Upper lobe of left lung (tissue), 6 donors: ENCODE measurements around the gene ADH4. TPM values are rescaled to one million over a fixed set of nuclear protein-coding genes. Genes with fewer than 3 reads are reported as not detected.
A peak's percentile ranks its signal among the peaks of the same experiment; 100 is the strongest.

Experiments used
- ATAC-seq, 2 donors: fragments of 200-7000 bp; cut with Tn5 transposase; one replicate each; pipeline ENCODE4 v1.9.1; 2022; ENCODE audit warnings: mild to moderate bottlenecking in 2 of 2, moderate library complexity in 2 of 2; ENCODE audit not compliant: low FRiP score in 2 of 2
- DNase-seq, 2 donors: peaks; one replicate each; pipeline ENCODE4 v3.0.0-alpha.2; 2019 to 2020
- H3K27ac ChIP-seq, 4 donors: fragments of 200-600 bp; sonication (generic); one replicate each; pipeline ENCODE4 v1.5.1; 2016 to 2019
- H3K27me3 ChIP-seq, 4 donors: fragments of 200-600 bp; sonication (generic); one replicate each; pipeline ENCODE4 v1.5.1; 2017 to 2019
- H3K36me3 ChIP-seq, 4 donors: fragments of 200-600 bp; sonication (generic); one replicate each; pipeline ENCODE4 v1.5.1; 2016 to 2019
- H3K4me1 ChIP-seq, 4 donors: fragments of 200-600 bp; sonication (generic); one replicate each; pipeline ENCODE4 v1.5.1; 2018 to 2019
- H3K4me3 ChIP-seq, 4 donors: fragments of 200-600 bp; sonication (generic); one replicate each; pipeline ENCODE4 v1.5.1; 2017 to 2019; ENCODE audit warnings: mild to moderate bottlenecking in 2 of 4, moderate library complexity in 1 of 4
- H3K9me3 ChIP-seq, 4 donors: fragments of 200-600 bp; sonication (generic); one replicate each; pipeline ENCODE4 v1.5.1; 2018 to 2019
- EP300 ChIP-seq, 4 donors: sonication (generic); formaldehyde crosslinking; IDR thresholded peaks; one replicate each; pipeline ENCODE4 v1.5.1; 2017; ENCODE audit warnings: antibody characterized with exemption in 4 of 4, control low read depth in 2 of 4
- POLR2A ChIP-seq, 4 donors: fragments of 450-650 bp; IDR thresholded peaks; one replicate each; pipeline ENCODE4 v1.5.1; 2016 to 2017; ENCODE audit warnings: antibody characterized with exemption in 4 of 4, mild to moderate bottlenecking in 2 of 4
- POLR2AphosphoS5 ChIP-seq, 2 donors: sonication (generic); formaldehyde crosslinking; IDR thresholded peaks; one replicate each; pipeline ENCODE4 v1.5.1; 2017; ENCODE audit warnings: antibody characterized with exemption in 2 of 2
- WGBS, 2 donors: methylation state at CpG; one replicate each; pipeline ENCODE4 v1.1.5; 2017 to 2018; 5-methylcytosine and 5-hydroxymethylcytosine counted together
- total RNA-seq, 6 donors: library from RNA; depleted of rRNA in 4 of 6; stranded (reverse); fragments of >200 nt in 4 of 6; gene quantifications; one replicate each; pipeline versions ENCODE4 v1.1.0 to v1.2.1, GENCODE V29; 2016 to 2021
- TF ChIP-seq, protein P1 (sequence below), 6 experiments: fragments of 450-650 bp in 4 of 6; fragments of 200-600 bp in 2 of 6; sonication (generic) in 2 of 6; IDR thresholded peaks; one replicate each; pipeline ENCODE4 v1.5.1; 2016 to 2019; ENCODE audit warnings: antibody characterized with exemption in 6 of 6
- donor health status: DM: no; HTN: no; CAD: no; lungs with moderate emphysema.
- donor health status: DM: no; HTN: yes; CAD: no; lungs with severe emphysema.

Gene ADH4
- total RNA-seq, 6 donors from 2014 or later: 0.22 to 0.67 (median 0.31) TPM; not detected in 3

DNA sequence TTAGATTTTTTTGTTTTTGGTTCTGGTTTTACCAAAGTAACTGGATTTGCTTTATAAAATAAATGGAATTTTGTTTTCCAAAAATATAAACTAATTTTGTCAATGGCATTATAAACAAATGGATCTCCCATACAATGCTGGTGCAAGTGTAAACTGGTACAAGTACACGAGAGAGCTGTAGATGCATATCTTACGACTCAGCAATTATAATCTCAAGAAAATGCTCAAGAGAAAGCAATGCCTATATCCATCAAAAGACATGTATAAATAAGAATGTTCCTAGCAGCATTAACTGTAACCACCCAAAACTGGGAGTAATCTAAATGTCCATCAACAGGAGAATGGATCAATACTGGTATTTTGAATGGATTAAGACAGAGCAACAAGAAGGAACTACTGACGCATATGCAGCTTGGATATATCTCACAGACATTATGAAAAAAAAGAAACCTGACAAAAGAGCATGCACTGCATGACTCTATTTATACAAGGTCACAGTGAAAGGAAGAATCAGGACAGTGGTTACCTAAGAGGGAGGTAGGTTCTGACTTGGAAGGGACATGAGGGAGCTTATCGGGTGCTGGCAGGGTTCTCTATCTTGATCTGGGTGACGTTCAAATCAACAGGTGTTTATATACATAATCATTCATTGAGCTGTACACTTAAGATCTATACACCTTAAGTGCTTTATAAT lies 65.0 kb downstream of the ADH4 start:
- Histone ChIP-seq H3K4me1 (peaks cover 0 to 6% (median 5%) of the 10 kb centered on the region in 4 donors), H3K36me3 (peaks cover 29 to 96% (median 75%) of the 10 kb centered on the region in 4 donors), H3K4me3 (no peak overlapping the region), H3K9me3 (no peaks in the 10 kb centered on the region), H3K27ac (no peak overlapping the region), H3K27me3 (no peaks in the 10 kb centered on the region)
- DNase-seq (no peak), ATAC-seq (no peak)
- 73 to 88% methylated on average over 5 of the region's 5 CpGs for WGBS, 2 donors
- TF ChIP-seq POLR2AphosphoS5 (IDR thresholded peaks at IDR 0.05) (no peak), EP300 (IDR thresholded peaks at IDR 0.05) (no peak), POLR2A (IDR thresholded peaks at IDR 0.05) (no peak)
- TF ChIP-seq, protein P1, sequence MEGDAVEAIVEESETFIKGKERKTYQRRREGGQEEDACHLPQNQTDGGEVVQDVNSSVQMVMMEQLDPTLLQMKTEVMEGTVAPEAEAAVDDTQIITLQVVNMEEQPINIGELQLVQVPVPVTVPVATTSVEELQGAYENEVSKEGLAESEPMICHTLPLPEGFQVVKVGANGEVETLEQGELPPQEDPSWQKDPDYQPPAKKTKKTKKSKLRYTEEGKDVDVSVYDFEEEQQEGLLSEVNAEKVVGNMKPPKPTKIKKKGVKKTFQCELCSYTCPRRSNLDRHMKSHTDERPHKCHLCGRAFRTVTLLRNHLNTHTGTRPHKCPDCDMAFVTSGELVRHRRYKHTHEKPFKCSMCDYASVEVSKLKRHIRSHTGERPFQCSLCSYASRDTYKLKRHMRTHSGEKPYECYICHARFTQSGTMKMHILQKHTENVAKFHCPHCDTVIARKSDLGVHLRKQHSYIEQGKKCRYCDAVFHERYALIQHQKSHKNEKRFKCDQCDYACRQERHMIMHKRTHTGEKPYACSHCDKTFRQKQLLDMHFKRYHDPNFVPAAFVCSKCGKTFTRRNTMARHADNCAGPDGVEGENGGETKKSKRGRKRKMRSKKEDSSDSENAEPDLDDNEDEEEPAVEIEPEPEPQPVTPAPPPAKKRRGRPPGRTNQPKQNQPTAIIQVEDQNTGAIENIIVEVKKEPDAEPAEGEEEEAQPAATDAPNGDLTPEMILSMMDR (IDR thresholded peaks at IDR 0.05): no peak

- Histone ChIP-seq H3K4me3 (no peak overlapping the region), H3K4me1 (peaks cover 0 to 6% (median 5%) of the 10 kb centered on the region in 4 donors), H3K27ac (no peak overlapping the region), H3K9me3 (no peaks in the 10 kb centered on the region), H3K36me3 (peaks cover 37 to 96% (median 77%) of the 10 kb centered on the region in 4 donors), H3K27me3 (no peaks in the 10 kb centered on the region)
- WGBS, 2 donors: 93 to 95% methylated on average over 5 of the region's 5 CpGs
- ATAC-seq (no peak), DNase-seq (no peak)
- TF ChIP-seq POLR2AphosphoS5 (IDR thresholded peaks at IDR 0.05): no peak
Observed at GRCh38 chr4:99078336-99078735, 65.8 kb downstream of the ADH4 start.

GRCh38 chr4:99077177-99077576 lies 66.9 kb downstream of the ADH4 start:
- no peak for DNase-seq

DNA sequence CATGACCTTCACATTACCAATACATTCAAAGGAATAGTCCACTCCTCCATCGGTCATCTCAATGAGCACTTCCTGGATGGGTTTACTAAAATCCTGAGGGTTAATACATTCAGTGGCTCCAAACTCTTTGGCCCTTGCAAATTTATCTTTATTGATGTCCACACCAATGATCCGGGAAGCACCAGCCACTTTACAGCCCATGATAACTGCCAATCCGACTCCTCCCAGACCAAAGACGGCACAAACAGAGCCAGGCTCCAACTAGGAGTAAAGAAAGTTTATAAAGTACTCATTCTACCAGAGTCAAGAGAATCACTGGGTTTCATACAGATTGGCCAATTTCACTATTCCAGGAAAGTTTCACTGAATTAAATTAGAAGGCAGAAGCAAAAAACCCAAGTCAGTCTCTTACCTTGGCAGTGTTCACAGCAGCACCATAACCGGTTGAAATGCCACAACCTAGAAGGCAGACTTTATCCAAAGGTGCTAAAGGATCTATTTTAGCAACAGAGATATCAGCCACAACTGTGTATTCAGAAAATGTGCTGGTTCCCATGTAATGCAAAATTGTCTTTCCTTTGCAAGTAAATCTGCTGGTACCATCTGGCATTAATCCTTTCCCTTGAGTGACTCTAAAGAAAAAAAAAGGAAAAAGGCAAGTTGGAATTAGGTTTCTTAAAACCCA lies 67.7 kb downstream of the ADH4 start:
- H3K27me3 ChIP-seq: no peaks in the 10 kb centered on the region
- H3K27ac ChIP-seq: no peak overlapping the region
- ATAC-seq (no peak), DNase-seq (no peak)
- H3K36me3 ChIP-seq: peaks cover 26 to 98% (median 81%) of the 10 kb centered on the region in 4 donors
- TF ChIP-seq POLR2AphosphoS5 (IDR thresholded peaks at IDR 0.05) (no peak), EP300 (IDR thresholded peaks at IDR 0.05) (no peak), POLR2A (IDR thresholded peaks at IDR 0.05) (no peak)
- TF ChIP-seq, protein P1 (IDR thresholded peaks at IDR 0.05): no peak
- no peaks in the 10 kb centered on the region for H3K4me1 ChIP-seq
- H3K9me3 ChIP-seq: no peaks in the 10 kb centered on the region
- H3K4me3 ChIP-seq: no peak overlapping the region
- WGBS, 2 donors: 92 to 97% methylated on average over 5 of the region's 5 CpGs

More at GRCh38 chr4:99077177-99077576, 66.9 kb downstream of the ADH4 start:
- 91 to 93% methylated on average over 4 of the region's 4 CpGs for WGBS, 2 donors
- Histone ChIP-seq H3K27me3 (no peaks in the 10 kb centered on the region), H3K36me3 (peaks cover 31 to 98% (median 80%) of the 10 kb centered on the region in 4 donors), H3K4me1 (no peaks in the 10 kb centered on the region), H3K4me3 (no peak overlapping the region), H3K27ac (no peak overlapping the region), H3K9me3 (no peaks in the 10 kb centered on the region)
- TF ChIP-seq POLR2AphosphoS5 (IDR thresholded peaks at IDR 0.05): no peak
- TF ChIP-seq EP300 (IDR thresholded peaks at IDR 0.05): no peak
- TF ChIP-seq, protein P1 (IDR thresholded peaks at IDR 0.05): no peak
- TF ChIP-seq POLR2A (IDR thresholded peaks at IDR 0.05): no peak
- ATAC-seq: no peak

- H3K27me3 ChIP-seq: no peaks in the 10 kb centered on the region
- H3K4me1 ChIP-seq: no peaks in the 10 kb centered on the region
- TF ChIP-seq POLR2A (IDR thresholded peaks at IDR 0.05) (no peak), POLR2AphosphoS5 (IDR thresholded peaks at IDR 0.05) (peak in 1 of 2 donors; percentile 26), EP300 (IDR thresholded peaks at IDR 0.05) (peak in 1 of 4 donors; percentile 33)
- DNase-seq: peak in 1 of 2 donors; percentile 82
- H3K36me3 ChIP-seq: peaks cover 18 to 98% (median 69%) of the 10 kb centered on the region in 4 donors
- 78 to 85% methylated on average over 7 of the region's 7 CpGs for WGBS, 2 donors
- peak in 1 of 2 donors; percentile 70 for ATAC-seq
- peak overlapping the region in 1 of 4 donors; percentile 12 for H3K27ac ChIP-seq
- no peak overlapping the region for H3K4me3 ChIP-seq
- H3K9me3 ChIP-seq: no peaks in the 10 kb centered on the region
Observed at GRCh38 chr4:99074816-99075215, 69.3 kb downstream of the ADH4 start.

Other genes with a start within 250 kb of the ADH4 start
- 100 to 1,000 TPM in 1 of 6 donors, 10 to 100 TPM in 5; 20.8 to 109 (median 59.5) TPM for gene EIF4E, start 215.2 kb downstream of the ADH4 start, total RNA-seq
- gene METAP1, start 148.6 kb downstream of the ADH4 start, total RNA-seq: 10 to 100 TPM; 16.8 to 46.1 (median 32.0) TPM
- 100 to 1,000 TPM in 3 of 6 donors, 10 to 100 TPM in 3; 46.1 to 188 (median 97.6) TPM for gene ADH5, start 55.5 kb downstream of the ADH4 start, total RNA-seq
- gene ADH6, start 74.9 kb upstream of the ADH4 start, total RNA-seq: 1 to 10 TPM in 1 of 6 donors, under 1 TPM in 3, not detected in 2; 0.30 to 1.3 (median 0.39) TPM
- 1 to 10 TPM in 2 of 6 donors, not detected in 4; 1.9 to 3.4 TPM for gene ADH1A, start 146.7 kb upstream of the ADH4 start, total RNA-seq
- gene ADH1B, start 177.1 kb upstream of the ADH4 start, total RNA-seq: 100 to 1,000 TPM; 126 to 887 (median 394) TPM
- 10 to 100 TPM in 2 of 6 donors, 1 to 10 TPM in 4; 2.0 to 57.7 (median 7.6) TPM for gene ADH1C, start 208.4 kb upstream of the ADH4 start, total RNA-seq